HG03064 (cell line): ENCODE data around the gene ZNF136.

Source experiments
- ATAC-seq: cut with Tn5 transposase; IDR thresholded peaks from one replicate; pipeline ENCODE4 v1.9.1; 2021; ENCODE audit warnings: low read depth; ENCODE audit not compliant: unreplicated experiment

The ZNF136 gene

DNA sequence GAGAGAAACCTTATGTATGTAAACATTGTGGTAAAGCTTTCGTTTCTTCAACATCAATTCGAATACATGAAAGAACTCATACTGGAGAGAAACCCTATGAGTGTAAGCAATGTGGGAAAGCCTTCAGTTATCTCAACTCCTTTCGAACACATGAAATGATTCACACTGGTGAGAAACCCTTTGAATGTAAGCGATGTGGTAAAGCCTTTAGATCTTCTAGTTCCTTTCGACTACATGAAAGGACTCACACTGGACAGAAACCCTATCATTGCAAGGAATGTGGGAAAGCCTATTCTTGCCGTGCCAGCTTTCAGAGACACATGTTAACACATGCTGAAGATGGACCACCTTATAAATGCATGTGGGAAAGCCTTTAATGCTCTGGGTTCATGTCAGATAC is 24.7 kb downstream of the ZNF136 start:
- no peak for ATAC-seq

DNA sequence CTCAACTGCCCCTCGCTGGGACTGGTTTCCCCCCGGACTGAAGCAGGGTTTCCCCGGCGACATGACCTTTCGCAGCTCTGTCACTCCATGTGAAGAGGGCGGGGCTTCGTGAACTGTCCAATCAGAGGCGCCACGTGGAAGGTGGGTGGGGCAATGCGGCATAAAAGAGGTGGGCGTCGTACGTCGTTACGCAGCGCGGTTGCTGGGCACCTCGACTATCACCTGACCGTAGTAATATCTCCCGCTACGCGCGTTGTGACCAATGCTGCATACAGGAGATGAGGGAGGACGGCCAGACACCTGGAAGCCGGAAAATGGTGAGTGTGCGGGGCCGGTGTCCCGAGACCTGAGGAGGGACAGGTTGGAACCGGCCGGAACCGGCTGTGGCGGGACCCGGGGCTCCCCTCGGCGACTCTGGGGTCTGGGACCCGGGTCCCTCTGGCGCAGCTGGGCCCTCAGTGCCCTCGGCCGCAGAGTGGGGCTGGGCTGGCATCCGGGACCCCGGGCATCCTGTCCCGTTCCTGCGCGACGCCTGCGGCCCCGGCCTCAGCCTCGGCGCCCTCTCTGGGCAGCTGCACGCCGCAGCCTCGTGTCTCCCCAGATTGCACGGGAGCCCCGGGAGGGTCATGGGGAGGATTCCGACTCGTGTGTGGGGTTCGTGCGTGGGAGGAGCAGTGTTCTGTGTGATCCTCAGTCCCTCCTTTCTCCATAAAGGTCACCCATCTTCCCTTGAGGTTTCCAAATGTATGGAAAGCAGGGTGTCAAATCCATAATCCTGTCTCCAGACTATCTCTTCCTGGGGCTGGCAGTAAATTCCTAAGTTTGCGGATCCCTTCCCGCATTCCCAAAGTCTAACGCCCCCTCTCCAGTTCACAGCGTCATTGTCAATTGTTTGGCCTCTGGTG is 32.2 kb downstream of the ZNF136 start:
- no peak for ATAC-seq

DNA sequence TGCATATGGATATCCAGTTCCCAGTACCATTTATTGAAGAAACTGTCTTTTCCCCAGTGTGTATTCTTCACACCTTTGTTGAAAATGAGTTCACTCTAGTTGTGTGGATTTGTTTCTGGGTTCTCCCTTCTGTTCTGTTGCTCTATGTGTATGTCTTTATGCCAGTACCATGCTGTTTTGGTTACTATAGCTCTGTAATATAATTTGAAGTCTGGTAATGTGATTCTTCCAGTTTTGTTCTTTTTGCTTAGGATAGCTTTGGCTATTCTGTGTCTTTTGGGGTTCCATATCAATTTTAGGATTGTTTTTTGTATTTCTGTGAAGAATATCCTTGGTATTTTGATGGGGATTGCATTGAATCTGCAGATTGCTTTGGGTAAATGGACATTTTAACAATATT is 35.2 kb downstream of the ZNF136 start:
- no peak for ATAC-seq

DNA sequence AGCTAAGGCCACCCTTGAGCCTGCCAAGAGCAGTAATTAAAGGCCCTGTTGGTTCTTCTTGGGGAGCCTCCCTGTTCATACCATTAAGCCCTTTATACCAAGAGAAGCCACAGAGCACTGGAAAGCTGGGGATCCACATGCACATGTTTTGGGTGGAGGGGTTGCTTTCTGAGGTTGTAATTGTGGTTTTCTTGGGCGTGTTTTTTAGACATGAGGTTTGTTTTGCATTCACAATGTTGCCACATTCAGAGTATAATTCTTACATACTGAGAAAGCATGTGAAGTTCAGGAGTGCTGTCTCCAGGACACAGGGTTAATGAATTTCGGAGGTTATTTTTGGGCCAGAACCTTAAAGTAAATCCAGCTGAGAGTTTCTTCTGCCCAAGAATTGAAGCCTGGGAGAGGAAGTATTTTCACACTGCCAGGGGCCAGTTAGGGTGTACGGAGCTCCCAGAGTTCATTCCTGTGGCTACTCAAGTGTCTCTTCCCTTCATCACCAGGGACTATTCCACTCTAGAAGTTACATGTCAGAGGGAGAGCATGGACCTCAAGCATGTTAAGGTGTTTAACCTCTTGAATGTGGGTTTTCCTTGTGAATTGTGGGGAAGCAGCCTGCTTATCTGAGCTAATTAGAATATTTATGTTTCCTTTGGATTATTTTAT is 37.0 kb downstream of the ZNF136 start:
- ATAC-seq, result no peak

DNA sequence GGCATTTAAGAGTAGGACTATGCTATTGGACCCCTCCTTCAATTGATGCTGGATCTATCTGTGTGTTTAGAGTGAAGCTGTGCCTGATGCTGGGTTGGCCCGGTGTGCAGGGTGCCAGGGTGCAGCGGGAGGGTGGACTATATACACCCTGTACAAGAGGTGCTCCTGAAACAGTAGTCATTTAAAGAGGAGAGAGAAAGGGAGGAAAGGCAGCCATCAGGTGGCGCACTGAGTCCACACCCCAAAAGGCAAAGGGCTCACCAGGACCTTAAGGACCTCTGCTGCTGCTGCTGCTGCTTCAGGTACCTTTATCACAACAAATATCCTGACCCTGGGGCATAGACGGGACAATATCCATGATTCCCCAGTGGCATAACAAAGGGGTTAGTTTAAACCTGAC is 39.4 kb downstream of the ZNF136 start:
- no peak for ATAC-seq

DNA sequence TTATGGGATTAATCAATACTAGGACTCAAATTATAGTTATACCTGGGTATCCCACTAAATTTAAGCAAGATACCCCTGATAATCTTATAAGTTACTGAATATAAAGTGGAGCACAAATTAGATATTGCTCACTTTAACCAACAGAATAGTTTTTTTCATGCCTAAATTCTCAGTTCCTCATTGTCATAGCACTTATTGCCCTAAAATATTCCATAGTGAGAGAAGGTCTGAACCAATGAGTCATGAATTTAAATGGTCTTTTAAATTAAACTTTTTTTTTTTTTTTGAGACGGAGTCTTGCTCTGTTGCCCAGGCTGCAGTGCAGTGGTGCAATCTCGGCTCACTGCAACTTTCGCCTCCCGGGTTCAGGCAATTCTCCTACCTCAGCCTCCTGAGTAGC is 42.4 kb downstream of the ZNF136 start:
- no peak for ATAC-seq

DNA sequence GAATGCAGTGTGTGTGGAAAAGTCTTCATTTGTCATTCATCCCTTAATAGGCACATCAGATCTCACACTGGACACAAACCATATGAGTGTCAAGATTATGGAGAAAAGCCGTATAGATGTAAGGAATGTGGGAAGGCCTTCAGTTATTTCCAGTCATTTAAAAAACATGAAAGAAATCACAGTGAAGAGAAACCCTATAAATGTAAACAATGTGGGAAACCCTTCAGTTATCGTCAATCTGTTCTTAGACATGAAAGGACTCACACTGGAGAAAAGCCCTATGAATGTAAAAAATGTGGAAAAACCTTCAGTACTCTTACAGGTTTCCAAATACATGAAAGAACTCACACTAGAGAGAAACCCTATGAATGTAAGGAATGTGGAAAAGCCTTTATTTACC is 45.3 kb downstream of the ZNF136 start:
- no peak for ATAC-seq

DNA sequence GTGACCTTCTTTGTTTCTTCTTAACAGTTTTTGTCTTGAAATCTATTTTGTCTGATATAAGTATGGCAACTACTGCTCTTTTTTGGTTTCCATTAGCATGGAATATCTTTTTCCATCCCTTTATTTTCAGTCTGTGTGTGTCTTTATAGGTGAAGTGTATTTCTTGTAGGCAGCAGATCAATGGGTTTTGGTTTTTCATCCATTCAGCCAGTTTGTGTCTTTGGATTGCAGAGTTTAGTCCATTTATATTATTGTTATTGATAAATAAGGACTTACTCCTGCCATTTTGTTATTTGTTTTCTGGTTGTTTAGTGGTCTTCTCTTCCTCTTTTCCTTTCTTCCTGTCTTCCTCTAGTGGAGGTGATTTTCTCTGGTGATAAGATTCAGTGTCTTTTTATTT is 54.4 kb downstream of the ZNF136 start:
- no peak for ATAC-seq

DNA sequence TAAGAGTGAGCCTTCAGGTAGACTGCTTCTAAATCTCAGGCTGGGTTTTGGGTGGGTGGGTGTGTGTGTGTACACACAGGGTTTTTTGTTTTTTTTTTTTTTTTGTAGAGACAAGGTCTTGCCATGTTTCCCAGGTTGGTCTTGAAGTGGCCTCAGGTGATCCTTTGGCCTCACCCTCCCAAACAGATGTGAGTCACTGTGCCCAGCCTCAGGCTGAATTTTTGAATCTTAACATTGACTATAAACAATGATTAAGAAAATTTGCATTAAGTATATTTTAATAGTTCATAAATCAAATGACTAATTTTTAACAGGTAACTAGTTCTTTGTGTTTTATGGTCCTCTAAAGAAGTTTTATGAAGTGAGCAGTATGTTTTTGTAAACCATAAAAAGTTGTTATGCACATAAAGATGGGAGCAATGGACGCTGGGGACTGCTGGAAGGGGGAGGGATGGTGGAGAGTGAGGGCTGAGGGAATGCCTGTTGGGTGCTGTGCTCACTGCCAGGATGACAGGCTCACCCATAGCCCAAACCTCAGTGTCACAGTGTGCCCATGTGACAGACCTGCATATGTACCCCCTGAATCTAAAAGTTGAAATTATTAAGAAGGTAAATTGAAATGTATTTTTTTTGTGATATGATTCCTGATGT is 60.2 kb downstream of the ZNF136 start:
- no peak for ATAC-seq

DNA sequence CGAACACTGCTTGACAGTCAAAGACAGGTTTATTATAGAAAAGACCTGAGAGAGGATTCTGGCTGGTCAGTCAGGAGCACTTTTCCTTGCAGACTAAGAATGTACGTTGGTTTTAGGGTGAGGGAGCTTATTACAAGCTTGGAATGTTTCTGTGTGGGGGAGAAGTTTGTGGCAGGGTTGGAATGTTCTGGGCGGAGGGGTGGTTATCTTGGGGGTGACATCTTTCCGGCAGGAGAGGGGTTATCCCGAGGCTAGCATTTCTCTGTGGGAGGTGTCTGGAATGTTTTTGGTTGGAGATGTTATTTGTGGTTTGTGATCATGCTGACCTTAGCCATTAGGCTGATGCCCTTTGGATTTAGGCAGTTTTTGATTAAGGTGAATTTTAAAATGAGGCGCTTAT is 61.8 kb downstream of the ZNF136 start:
- no peak for ATAC-seq

DNA sequence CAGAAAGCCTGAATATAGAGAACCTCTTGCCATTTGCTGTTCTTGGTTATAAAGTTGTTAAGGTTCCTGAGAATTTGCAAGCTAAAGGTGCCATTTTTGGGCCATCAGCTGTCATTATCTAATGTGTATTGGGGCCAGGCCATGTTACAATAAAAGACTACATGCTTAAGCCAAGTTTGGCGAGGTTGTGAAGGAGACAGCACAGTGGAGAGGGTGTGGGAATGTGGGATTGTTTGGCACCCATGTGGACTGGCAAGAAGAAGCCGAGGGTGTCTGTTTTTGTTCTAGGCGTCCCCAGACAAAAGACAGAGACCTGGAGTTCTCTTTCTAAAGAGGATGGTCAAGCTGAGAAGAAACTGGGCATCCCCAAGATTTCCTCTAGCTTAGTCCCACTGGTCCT is 67.1 kb downstream of the ZNF136 start:
- no peak for ATAC-seq

DNA sequence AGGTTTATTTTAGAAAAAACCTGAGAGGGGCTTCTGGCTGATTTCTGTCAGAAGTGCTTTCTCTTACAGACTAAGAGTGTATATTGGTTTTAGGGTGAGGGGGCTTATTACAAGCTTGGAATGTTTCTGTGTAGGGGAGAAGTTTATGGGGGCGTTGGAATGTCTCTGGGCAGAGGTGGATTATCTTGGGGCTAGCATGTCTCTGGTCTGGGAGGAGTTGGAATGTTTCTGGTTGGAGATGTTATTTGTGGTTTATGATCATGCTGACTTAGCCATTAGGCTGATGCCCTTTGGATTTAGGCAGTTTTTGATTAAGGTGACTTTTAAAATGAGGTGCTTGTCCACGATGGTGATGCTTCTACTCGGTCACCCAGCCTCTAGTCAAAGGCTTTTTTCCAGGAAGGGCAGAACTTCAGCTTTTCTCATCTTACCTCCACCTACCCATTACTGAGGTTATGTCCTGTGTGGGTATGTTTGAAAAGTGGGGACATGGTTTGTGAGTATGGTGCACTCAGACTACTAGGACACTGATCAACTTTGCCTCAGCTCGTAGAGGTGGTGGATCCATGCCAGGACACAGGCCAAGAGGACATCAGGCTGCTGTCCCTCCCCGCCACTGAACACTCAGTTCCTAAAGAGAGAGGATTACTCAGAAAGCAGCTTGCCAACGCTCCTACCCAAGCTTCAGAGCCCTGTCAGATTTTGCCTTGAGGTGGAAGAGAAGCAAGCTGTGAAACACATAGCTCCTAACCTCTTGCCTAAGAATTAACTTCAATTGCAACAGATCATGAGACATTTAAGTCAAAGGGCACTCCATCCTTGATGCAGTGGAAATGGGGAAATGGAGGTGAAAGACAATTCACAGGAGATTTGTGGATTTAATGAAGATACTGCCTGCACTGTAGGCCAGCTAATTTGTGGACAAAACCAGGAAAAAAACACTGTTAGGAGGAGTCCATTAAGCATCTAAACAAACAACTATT is 68.1 kb downstream of the ZNF136 start:
- no peak for ATAC-seq

DNA sequence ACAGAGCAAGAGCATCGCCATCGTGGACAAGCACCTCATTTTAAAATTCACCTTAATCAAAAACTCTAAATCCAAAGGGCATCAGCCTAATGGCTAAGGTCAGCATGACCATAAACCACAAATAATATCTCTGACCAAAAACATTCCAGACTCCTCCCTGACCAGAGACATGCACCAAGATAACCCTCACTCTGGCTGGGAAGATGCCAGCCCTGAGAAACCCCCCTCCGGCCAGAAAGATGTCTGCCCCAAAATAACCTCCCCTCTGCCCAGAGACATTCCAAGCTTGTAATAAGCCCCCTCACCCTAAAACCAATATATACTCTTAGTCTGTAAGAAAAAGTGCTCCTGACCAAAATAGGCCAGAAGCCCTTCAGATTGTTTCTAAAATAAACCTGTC is 70.1 kb downstream of the ZNF136 start:
- no peak for ATAC-seq

DNA sequence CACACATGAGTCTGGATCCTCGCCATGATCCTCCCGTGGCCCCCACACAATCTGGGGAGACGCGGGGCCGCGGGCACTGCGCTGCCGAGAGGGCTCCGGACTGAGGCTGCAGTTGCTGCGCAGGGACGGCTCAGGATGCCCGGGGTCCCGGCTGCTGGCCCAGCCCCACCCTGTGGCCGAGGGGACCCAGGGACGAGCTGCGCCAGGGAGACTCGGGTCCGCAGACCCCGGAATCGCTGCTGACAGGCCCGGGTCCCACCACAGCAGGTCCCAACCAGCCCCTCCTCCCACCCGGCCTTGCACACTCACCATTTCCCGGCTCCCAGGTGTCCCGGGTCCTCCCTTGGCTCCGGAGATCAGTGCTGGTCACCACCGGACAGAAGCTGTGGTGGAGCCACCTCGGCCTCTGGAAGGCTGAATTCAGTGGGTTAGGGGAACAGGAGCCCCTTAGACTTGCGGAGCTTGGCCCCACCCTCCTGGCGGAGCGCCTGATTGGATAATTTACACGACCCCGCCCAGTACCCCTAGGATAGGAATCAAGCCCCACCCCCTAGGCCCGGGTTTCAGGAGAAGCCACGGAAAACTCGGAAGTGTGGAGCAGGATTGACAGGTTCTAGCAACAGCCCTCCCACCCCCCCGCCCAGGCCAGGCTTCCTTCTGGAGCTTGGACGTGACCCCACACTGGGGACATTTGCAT is 74.4 kb downstream of the ZNF136 start:
- no peak for ATAC-seq
